Activated T-cell treated with anti-CD3 and anti-CD28 coated beads for 48 hours (primary cell): ENCODE measurements around the gene LRMDA.

Experiments used
- DNase-seq: peaks from one replicate; pipeline ENCODE4 v3.0.0-alpha.2; 2020; ENCODE audit warnings: low read depth

Gene LRMDA

DNA sequence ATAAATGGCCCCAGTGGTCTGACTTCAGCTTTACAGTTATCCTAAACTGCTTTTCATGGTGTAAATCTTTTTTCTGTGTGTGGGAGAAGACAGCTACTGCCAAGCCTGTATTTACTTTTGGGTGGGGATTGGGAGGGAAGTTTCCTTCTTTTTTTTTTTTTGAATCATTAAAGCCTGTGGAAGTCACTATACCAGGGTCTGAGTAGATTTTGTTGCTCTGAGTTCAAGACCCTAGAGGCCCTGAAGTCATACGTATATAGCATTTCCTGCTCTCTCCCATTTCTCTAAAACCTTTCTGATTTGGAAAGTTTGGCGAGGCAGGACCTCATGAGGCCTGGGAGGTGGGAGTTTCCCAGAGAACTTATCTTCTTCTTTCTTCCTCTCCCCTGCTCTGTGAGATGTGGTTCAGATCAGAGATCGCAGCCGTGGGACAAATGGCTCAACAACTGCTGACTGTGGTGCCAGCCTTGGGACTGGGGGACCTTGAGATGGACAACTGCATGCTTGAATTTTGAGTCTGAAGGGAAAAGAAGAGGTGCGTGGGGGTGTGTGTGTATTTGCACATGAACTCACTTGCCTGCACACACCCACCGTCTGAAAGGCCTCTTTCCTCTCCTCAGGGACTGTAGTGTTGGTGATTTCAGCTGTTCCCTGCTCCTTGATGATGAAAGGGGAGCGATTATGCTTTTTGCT, 18.1 kb downstream of the LRMDA start:
- no peak for DNase-seq

DNA sequence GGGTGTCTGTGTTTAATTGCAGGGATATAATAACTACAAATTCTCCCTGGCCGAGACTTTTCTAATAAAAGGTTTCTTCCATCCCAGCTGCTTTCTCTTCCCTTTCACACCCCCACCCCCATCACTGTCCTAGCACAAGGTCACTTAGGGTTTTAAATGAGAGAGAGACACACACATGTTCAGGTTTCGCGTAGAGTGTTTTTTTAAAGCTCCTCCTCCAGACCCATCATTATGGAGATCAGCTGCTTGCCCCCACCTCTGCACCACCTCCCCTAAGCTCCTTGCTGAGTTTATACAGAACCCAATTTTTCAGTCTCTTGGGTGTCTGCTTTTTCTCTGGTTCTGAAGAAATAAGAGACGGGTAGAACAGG, 18.6 kb downstream of the LRMDA start:
- DNase-seq = no peak

DNA sequence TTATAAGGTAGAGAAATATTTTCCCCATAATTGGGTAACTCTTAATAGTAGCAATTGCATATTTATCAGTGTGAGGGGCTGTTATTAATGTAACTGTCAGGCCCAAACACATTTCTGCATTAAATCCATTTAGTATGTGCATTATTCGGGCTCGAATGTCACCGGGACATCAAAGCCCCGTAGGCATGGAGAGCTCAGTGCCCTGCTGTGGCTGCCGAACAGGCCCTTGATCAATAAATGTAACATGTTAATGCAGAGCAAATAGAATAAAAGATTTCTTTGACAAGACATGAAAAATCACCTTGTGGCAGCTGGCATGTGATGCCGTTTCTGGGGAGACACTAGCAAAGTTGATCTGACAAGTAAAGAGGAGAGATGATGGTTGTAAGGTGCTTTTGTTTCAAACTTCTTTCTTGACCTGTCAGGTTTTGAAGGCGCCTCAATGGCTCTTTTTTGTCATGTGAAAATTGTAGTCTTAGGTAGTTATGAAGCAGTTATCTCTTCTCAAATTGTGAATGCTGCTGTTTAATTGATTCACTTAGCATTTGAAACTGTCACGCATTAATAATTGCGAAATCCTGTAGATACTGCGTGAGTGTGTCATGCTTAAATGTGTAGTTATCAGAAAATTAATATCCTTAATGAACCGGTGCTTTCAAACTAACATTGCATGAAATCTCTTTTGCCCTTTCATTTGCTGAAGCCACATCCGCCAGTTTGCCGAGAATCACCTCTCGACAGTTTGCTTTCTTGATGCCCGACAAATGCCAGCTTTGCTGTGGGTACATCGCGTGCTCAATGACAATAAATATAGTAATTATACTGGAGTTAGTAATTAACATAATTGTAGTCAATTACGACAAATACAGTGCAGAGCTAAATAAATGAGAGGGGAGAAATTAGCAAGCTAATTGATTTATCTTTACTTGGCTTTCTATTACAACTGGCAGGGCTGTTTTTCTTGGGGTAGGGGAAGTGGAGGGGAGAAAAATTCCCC, 19.5 kb downstream of the LRMDA start:
- no peak for DNase-seq

DNA sequence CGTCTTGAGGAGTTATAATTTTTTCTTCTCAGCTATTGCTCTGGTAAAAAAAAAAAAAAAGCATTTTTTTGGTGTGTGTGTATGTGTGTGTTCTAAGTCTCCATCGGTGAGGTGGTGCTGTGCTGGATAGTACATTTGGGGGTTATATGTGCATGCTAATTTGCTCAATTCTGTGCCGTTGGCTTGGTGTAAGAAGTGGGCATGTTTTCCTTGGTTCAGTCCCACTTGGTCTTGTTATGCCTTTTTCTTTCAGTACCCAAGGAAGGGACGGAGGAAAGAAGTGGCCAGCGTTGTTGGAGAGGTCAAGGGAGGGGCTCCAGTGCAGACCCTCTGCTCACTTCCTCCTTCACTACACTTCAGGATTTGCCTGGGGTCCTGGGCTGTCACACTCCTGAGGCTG, 20.4 kb downstream of the LRMDA start:
- DNase-seq = no peak

DNA sequence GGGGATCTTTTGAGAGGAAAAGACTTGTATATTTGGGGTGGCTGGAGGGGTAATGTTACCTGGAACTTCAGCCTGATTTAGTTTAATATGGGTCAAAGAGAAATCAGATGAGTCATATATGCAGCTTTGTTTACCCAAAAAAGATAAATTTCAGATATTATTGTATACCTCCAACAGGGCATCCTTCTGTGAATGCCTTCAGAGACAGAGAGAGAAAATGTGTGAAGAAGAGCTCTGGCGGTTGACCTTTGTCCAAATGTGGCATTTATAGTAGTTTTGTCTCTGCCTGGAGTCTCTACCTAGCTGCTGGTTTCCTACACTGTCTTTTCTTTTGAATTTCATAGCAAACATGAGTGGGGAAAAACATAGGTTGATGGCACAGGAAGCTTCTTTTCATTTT, 21.6 kb downstream of the LRMDA start:
- DNase-seq = no peak

DNA sequence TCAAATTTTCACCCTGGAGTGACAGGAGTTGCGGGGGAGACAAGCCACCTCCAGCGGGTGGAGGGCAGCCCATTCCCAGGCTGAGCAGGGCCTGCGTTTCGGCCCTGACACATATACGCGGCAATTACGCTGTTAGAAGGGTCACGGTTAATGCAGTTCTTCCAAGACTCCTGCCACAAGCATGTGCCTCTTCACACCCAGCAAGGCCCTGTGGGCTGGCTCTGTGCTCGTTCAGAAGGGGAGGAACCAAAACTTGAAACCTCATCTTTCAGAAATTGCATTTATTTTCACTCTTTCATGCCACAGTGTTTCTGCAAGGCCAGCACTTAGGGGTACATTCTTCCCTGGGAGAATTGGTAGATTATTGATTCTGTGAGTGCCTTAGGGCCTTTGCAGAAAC, 24.7 kb downstream of the LRMDA start:
- no peak for DNase-seq

DNA sequence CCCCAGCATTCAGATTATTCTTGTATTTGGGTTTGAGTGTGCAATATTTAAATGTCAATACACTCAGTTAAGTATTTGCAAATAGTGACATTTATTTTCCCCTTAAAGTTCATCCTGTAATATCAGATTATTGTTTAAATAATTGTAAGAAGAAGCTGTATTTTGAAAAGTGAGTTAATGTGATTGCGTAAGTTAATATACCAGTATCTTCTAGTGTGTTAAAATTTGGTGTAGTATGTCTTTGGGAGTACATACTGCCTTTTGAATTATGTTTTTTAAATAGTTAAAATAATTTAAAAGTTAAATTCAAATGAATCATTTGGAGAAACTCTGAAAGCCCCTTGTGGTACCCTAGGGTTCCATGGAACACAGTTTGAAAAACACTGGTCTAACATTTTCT, 28.6 kb downstream of the LRMDA start:
- no peak for DNase-seq

DNA sequence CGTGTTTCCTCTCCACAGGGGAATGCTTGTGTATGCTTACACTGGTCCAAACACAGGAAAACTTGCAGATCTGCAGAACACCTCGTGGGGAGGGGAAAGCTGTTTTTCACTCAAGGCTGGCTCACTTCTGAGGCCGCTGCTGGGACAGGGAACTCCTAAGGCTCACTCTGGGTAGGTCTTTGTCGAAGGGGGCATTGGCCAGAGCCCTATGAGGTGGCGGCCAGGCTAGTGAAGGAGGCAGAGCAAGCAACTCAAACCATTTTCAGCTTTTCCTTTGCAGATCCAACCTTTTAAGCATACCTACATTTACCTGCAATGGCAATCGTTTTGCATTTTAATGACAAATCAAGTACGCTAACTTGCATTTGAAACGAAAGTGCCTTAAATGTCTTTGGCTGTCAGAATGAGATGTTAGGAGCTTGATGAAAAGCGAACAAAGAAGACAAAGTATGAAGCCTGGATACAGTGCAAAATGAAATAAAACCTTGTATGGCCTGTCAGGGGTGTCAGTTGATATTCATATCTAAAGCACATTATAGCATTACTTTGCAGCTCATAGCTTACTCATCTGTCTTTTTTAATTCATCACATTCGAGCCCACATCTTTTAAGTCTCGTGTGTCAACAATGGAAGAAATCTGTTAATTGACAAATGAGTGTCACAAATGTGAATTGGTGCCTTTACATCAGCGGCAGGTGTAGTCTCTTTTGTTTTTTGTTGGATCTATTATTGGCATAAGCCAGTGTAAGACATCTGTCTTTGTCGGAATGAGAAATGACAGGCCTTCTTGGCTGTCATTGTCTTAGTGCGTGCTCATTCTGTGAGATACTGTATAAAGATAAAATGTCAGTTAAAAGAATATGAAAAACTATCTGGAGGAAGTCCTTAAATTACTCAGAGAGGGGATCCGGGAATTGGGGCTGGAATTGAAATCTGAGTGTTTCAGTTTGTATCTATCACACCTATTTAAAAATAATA, 30.5 kb downstream of the LRMDA start:
- DNase-seq = no peak

DNA sequence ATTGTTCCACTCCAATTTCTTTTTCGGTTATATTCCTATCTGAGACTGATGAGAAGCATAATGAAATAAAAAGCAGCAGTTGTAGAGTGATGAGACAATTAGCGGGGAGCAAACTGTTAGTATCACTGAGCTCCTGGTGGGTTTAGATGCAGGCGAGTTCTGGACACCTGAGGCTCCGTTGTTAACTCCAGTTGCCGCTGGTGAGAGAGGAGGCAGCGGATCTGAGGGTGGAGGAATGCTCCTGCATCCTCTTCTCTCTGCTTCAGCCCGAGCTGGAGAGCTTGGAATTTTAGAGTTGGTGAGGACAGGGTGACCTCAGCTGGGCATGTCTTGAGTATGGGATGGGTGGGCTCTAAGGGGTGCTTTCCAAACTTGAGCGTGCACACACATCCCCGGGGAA, 31.4 kb downstream of the LRMDA start:
- no peak for DNase-seq

DNA sequence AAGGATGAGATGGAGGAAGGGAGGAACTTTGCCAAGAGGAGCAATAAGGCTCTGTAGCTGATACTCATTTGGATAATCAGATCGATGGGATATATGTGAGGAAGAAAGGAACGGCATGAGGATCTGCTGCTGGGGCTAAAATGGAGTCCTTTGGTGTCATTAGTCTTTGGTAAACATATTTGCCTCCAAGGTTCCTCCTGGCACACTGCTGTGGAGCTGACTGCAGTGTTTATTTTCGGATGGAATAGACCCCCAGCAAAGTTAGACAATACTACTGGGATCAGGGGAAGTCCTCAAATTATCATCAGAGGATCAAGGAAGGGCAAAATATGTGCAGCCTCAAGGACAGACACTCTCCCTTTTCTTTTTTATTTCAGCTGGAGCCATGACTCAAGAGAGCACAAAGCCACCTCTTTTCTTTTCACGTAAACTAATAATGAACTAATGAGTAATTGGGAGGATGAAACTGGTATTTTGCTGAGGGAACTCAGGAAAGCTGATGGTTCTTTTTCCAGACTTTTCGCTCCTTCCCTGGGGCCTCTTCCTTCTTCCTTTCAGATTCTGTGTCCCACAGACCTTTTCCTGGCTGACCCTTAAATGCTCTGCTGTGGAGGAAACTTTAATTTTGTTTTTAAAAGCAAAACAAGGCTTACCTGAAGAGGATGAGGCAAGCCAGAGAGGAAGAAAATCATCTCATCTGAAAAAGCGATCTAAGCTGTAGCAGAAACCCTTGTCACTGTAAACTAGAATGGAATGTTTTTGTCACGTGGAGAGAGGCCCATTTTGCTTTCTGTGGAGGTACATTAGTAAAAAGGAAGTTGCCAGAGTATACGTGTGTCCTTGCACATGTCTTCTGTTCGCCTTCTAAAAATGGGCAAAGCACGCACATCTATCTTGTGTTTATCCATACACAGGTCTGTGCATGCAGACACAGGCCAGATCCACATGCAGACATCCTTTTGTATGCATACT, 33.3 kb downstream of the LRMDA start:
- no peak for DNase-seq

DNA sequence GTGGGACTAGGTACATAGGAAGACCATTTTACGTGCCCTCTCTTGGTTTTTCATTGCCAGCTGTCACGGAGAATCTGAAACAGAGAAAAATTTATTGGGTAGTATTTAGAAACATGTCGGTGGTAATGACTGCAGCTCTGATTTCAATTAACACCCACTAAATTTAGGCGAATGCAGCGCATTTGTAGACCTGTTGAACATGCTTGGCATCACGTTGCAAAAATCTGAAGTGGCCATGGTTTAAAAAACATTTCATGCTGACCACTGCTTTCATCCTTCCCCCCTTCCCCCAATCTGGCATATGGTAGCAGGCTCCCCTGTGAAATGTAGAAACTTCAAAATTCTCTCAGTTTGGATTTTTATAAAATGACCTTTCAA, 34.0 kb downstream of the LRMDA start:
- no peak for DNase-seq

DNA sequence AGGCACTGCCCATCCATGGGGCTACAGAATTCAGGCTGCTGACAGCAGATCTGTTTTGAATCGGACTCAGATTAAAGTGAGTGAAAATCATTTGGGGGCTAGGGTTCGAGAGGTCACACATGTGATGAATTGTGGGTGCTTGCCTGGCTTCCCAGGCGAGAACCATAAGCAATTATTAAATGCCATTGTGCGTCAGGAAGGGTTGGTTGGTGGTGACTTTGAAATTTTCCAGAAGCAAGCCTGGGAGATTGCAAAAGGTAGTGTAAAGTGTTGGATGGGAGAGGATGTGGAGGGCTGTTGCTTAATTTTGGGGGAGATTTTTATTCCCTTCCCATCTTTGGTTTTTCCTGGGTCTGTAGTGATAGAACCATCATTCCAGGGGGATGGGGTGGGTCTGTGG, 34.6 kb downstream of the LRMDA start:
- DNase-seq = no peak

DNA sequence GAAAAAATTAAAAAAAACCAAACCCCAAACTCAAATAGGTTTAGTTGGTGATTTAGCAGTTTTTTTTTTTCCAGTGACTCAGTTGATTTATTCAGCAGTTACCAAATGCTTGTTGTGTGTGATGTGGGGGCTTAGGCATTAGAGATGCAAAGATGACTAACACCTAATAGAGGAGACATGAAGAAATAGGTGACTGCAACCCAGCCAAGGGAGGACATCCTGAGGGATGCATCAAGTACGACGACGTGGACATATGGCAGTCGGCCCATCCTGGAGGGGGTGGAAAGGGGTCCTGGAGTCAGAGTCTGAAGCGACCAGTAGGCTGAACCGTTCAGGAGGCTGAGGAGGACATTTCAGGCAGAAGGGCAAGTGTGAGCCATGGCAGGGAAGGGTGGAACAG, 35.5 kb downstream of the LRMDA start:
- DNase-seq = no peak

DNA sequence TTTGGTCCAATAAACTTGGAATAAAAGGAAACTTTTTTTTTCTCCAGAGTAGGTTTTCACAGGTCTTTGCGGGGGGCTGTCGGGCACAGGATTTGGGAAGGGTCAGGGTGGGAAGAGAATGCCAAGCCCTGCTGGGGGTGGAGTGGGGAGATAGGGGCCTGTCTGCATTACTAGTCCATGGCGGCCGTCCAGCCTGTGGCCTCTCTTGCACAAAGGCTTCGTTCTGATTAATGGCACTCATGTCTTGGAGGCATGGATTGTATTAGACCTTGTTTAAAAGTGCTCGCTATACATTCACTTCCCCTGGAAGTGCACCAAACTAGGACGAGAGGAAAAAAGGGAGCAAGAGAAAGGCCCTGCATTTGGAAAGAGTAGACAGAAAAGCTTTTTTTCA, 37.2 kb downstream of the LRMDA start:
- no peak for DNase-seq

DNA sequence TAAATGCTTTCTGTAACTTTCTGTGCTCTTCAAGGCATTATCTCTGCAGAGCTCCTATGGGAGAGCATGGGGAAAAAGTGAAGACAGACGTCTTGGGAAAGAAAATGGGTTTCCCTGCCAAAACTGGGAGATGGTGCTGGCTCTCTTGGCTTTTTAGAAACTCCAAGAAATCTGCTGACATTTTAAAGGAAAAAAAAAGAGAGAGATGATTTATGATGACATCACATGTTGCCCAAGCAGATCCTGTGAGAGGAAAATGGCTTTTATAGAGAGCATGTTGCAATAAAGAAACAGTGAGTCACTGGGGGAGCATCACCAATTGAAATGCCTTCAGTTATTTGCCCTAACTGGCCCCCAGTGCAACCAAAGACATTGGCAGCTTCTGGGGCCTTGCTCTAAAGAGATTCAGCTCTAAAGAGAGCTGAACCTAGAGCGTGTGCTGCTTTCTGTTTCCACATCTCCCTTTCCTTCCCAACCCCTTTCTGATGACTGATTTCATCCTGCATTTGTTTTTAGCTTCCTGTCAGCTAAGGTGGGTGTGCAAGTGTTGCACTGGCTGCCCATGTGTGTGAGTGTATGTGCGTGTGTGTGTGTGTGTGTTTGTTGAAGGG, 37.7 kb downstream of the LRMDA start:
- DNase-seq = no peak

DNA sequence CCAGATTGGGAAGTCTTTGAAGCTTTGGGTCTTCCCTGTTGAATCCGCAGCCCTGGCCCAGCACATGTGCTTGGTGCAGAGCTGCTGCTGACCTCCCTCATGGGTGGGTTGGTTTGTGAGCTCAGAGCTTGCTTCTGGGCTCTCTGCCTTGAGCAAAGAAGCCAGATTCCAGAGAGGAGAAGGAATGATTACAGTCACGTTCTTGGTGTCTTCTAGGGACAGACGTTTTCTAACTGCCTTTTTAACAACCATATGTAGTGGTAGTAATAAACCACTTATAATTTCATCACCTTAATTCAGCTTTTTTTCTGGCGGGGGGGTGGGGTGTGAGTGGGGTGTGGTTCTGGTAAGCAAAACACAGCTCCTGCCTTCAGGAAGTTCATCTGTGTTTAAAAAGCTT, 39.5 kb downstream of the LRMDA start:
- DNase-seq = no peak

DNA sequence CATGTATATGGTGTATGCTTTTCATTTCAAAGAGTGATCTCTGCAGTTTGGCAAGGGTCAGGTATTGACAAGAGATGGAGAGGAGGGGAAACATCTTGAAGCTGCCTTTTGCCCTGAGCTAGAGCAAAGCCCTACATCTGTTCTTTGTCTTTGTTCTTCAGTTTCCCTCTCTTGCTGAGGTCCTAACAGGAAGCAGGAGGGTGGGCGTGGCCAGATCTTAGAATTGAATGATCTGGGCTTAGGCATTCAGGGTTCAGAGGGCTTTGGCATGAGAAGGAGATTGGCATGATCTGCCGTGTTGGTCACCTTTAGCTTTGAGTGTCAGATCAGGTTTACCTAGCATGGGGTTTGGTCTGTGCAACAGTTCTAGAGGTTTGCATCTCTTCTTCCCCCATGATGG, 41.3 kb downstream of the LRMDA start:
- no peak for DNase-seq

DNA sequence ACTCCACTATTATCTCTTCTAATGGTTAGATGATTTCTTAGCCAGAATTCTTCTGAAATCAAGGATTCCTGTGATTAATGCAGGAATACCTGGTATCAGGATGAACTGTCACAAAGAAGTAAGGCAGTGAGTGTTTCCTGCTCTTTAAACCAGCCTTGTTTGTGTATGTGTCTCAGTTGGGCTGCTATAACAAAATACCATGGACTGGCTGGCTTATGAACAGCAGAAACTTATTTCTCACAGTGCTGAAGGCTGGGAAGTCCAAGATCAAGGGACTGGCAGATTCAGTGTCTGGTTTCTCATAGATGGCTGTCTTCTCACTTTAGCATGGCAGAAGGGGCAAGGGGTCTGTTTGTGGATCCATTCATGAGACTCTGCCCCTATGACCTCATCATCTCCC, 42.7 kb downstream of the LRMDA start:
- DNase-seq = no peak

DNA sequence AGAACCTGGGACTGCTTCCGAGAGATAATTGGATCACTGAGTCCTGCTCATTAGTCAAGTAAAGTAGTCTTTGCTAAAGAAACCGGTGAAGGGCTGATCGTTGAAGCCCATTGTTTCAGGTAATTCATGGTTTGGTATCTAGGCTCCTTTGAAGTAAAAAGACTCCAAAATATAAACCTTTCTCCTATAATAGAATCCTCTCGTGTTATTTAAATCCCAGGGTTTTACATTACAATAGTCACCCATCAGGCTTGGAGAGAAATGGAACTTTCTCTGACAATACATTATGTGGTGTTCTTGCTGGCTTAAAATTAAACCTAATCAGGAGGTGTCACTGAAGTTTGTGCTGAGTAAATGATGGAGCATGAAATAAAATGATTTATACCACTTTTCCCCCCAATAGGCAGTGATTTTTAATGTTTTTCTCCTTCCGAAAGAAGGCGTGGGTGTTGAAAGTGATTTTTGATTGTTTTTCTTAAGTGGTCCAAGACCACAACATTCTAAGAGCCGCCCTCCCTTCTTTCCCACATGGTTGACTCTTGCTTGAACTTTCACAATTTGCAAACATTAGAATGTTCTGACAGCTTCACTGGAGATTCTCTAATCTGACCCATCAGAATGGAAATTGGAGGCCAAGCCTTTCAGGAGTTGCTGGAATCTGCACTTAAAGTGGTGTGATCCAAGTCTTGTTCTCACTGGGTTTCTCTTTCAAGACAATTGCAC, 44.2 kb downstream of the LRMDA start:
- no peak for DNase-seq

DNA sequence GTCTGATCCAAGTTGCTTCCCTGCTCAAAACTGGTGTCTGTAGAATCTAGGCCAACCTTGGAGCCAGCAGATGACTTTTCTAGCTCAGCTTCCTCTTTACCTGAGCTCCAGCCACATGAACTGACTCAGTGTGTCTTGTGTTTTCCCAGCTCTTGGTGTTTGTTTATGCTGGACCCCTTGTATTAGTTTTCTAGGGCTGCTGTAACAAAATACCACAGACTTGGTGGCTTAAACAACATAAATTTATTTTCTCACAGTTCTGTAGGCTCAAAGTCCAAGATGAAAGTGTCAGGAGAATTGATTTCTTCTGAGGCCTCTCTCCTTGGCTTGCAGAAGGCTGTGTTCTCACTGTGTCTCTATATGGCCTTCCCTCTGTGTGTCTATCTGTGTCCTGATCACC, 45.1 kb downstream of the LRMDA start:
- no peak for DNase-seq
